Measurements from ENCODE around the gene RPS26. TPM values are rescaled to one million over a fixed set of nuclear protein-coding genes. Genes with fewer than 3 reads are reported as not detected.

RPS26 gene
- total and polyA plus RNA-seq, 2 of the 13 experiments (the other 11 are each of a cell fraction or from before 2014, with no cell fraction given), result 150 to 421 TPM

DNA sequence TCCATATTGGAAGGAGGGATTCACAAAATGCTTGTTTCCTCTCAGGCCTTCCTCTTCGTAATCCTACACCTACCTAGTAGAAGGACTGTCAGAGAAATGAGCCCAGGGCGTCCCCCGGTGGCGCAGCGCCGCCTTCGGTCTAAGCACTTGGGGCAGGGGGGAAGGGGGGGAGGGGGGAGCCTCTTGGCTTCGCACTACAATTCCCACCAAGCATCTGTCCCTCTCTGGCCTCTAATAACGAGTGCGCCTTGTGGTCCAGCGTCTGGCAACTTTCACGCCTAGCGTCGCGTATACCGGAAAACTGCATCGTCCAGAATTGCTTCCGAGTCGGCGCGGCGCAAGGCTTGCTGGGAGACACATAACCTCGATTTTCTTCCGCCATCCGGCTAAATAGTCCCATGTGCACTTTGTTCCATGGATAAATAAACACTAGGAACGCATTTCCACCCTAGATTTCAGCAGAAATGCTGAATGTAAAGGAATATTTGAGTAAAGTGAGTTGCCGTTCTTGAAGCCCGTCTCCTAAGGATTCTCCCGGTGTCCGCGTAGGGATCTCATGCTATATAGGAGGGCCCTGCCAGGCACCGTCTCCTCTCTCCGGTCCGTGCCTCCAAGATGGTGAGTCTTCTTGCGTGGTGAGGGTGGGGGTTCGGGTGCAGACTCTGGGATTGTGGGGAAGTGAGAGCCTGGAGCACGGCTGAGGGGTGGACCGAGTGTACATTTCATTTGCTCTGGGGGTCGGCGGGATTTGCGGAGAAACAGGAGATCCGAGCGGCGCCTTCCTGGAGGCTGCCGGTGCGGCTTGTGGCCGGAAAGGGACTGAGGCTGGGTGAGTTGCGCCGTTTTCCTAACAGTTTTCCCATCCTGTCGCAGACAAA, at the start of gene RPS26 (continued):
- TF ChIP-seq, protein P1, sequence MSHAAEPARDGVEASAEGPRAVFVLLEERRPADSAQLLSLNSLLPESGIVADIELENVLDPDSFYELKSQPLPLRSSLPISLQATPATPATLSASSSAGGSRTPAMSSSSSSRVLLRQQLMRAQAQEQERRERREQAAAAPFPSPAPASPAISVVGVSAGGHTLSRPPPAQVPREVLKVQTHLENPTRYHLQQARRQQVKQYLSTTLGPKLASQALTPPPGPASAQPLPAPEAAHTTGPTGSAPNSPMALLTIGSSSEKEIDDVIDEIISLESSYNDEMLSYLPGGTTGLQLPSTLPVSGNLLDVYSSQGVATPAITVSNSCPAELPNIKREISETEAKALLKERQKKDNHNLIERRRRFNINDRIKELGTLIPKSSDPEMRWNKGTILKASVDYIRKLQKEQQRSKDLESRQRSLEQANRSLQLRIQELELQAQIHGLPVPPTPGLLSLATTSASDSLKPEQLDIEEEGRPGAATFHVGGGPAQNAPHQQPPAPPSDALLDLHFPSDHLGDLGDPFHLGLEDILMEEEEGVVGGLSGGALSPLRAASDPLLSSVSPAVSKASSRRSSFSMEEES (CRISPR knock-in tag; IDR thresholded peaks at IDR 0.05), result peak; percentile 69
- peak; percentile 100 for TF ChIP-seq POLR2G (IDR thresholded peaks at IDR 0.05; ENCODE audit: low read depth, low read length)
- peak; percentile 38; the same call in 1 of the 2 replicates for TF ChIP-seq GATA4 (IDR thresholded peaks at IDR 0.05; ENCODE audit: borderline replicate concordance, low read depth)
- TF ChIP-seq, protein P2, sequence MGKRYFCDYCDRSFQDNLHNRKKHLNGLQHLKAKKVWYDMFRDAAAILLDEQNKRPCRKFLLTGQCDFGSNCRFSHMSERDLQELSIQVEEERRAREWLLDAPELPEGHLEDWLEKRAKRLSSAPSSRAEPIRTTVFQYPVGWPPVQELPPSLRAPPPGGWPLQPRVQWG (CRISPR knock-in tag; IDR thresholded peaks at IDR 0.05; ENCODE audit: borderline replicate concordance, low read depth), result no peak
- no peak for TF ChIP-seq CBX2 (IDR thresholded peaks at IDR 0.05; ENCODE audit: low read depth, low read length)
- no peak for TF ChIP-seq CBX2 (CRISPR knock-in tag; IDR thresholded peaks at IDR 0.05; ENCODE audit: low read depth)
- TF ChIP-seq, protein P3, sequence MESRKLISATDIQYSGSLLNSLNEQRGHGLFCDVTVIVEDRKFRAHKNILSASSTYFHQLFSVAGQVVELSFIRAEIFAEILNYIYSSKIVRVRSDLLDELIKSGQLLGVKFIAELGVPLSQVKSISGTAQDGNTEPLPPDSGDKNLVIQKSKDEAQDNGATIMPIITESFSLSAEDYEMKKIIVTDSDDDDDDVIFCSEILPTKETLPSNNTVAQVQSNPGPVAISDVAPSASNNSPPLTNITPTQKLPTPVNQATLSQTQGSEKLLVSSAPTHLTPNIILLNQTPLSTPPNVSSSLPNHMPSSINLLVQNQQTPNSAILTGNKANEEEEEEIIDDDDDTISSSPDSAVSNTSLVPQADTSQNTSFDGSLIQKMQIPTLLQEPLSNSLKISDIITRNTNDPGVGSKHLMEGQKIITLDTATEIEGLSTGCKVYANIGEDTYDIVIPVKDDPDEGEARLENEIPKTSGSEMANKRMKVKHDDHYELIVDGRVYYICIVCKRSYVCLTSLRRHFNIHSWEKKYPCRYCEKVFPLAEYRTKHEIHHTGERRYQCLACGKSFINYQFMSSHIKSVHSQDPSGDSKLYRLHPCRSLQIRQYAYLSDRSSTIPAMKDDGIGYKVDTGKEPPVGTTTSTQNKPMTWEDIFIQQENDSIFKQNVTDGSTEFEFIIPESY (CRISPR knock-in tag; IDR thresholded peaks at IDR 0.05), result 0 out of 2 replicates have a peak, but pooled peaks have one; percentile 18
- TF ChIP-seq ZEB1 (IDR thresholded peaks at IDR 0.05; ENCODE audit: insufficient replicate concordance, low read depth), result peak; percentile 60
- no peak for TF ChIP-seq CC2D1A (CRISPR knock-in tag; IDR thresholded peaks at IDR 0.05)
- TF ChIP-seq, protein P4, sequence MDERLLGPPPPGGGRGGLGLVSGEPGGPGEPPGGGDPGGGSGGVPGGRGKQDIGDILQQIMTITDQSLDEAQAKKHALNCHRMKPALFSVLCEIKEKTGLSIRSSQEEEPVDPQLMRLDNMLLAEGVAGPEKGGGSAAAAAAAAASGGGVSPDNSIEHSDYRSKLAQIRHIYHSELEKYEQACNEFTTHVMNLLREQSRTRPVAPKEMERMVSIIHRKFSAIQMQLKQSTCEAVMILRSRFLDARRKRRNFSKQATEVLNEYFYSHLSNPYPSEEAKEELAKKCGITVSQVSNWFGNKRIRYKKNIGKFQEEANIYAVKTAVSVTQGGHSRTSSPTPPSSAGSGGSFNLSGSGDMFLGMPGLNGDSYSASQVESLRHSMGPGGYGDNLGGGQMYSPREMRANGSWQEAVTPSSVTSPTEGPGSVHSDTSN (CRISPR knock-in tag; IDR thresholded peaks at IDR 0.05), result peak; percentile 44
- TF ChIP-seq, protein P5, sequence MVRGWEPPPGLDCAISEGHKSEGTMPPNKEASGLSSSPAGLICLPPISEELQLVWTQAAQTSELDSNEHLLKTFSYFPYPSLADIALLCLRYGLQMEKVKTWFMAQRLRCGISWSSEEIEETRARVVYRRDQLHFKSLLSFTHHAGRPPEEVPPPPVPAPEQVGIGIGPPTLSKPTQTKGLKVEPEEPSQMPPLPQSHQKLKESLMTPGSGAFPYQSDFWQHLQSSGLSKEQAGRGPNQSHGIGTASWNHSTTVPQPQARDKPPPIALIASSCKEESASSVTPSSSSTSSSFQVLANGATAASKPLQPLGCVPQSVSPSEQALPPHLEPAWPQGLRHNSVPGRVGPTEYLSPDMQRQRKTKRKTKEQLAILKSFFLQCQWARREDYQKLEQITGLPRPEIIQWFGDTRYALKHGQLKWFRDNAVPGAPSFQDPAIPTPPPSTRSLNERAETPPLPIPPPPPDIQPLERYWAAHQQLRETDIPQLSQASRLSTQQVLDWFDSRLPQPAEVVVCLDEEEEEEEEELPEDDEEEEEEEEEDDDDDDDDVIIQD (CRISPR knock-in tag; IDR thresholded peaks at IDR 0.05; ENCODE audit: low read depth), result 0 out of 2 replicates have a peak, but pooled peaks have one; percentile 21
- no peak for TF ChIP-seq CENPT (CRISPR knock-in tag; IDR thresholded peaks at IDR 0.05; ENCODE audit: low read depth)
- TF ChIP-seq HOXA3 (CRISPR knock-in tag; IDR thresholded peaks at IDR 0.05), result peak; percentile 93
- TF ChIP-seq, protein P6, sequence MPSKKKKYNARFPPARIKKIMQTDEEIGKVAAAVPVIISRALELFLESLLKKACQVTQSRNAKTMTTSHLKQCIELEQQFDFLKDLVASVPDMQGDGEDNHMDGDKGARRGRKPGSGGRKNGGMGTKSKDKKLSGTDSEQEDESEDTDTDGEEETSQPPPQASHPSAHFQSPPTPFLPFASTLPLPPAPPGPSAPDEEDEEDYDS (CRISPR knock-in tag; IDR thresholded peaks at IDR 0.05), result peak; percentile 96
- TF ChIP-seq, protein P7, sequence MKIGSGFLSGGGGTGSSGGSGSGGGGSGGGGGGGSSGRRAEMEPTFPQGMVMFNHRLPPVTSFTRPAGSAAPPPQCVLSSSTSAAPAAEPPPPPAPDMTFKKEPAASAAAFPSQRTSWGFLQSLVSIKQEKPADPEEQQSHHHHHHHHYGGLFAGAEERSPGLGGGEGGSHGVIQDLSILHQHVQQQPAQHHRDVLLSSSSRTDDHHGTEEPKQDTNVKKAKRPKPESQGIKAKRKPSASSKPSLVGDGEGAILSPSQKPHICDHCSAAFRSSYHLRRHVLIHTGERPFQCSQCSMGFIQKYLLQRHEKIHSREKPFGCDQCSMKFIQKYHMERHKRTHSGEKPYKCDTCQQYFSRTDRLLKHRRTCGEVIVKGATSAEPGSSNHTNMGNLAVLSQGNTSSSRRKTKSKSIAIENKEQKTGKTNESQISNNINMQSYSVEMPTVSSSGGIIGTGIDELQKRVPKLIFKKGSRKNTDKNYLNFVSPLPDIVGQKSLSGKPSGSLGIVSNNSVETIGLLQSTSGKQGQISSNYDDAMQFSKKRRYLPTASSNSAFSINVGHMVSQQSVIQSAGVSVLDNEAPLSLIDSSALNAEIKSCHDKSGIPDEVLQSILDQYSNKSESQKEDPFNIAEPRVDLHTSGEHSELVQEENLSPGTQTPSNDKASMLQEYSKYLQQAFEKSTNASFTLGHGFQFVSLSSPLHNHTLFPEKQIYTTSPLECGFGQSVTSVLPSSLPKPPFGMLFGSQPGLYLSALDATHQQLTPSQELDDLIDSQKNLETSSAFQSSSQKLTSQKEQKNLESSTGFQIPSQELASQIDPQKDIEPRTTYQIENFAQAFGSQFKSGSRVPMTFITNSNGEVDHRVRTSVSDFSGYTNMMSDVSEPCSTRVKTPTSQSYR (CRISPR knock-in tag; IDR thresholded peaks at IDR 0.05; ENCODE audit: borderline replicate concordance), result peak; percentile 29
- TF ChIP-seq ZNF709 (CRISPR knock-in tag; IDR thresholded peaks at IDR 0.05), result peak; percentile 88; the same call in 1 of the 2 replicates
- TF ChIP-seq TAF1 (CRISPR knock-in tag; IDR thresholded peaks at IDR 0.05), result peak; percentile 94
